Breast epithelium (tissue), 3 donors: ENCODE measurements around the gene AP3S2.

Experiments
- POLR2A ChIP-seq: fragments of 450-650 bp; IDR thresholded peaks from one replicate; pipeline ENCODE4 v1.6.1; 2016; ENCODE audit warnings: antibody characterized with exemption, mild to moderate bottlenecking, moderate library complexity
- POLR2AphosphoS5 ChIP-seq, 3 donors: sonication (generic); formaldehyde crosslinking; IDR thresholded peaks; one replicate each; pipeline ENCODE4 v1.6.1; 2017; ENCODE audit warnings: antibody characterized with exemption in 3 of 3
- TF ChIP-seq, protein P1 (sequence below), 3 donors: fragments of 450-650 bp; IDR thresholded peaks; one replicate each; pipeline ENCODE4 v1.5.1; 2016 to 2017; ENCODE audit warnings: antibody characterized with exemption in 3 of 3, mild to moderate bottlenecking in 3 of 3, moderate library complexity in 3 of 3

DNA sequence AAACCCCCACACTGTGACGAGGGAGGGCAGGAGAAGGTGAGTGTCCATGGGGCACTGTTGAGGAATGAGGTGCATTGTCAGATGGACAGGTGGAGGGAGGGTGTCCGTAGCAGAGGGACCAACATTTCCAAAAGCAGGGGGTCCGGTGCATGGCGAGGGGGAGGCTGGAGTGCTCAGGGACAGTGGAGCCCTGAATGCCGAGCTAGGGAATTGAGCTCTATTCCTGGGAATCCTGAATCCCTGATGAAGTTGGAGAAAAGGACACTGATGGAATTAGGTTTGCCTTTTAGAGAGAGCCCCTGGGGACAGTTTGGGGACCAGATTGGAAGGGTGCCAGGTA is 71.2 kb downstream of the AP3S2 start:
- TF ChIP-seq POLR2AphosphoS5 (IDR thresholded peaks at IDR 0.05) (no peak), POLR2A (no peak)
- TF ChIP-seq, protein P1, sequence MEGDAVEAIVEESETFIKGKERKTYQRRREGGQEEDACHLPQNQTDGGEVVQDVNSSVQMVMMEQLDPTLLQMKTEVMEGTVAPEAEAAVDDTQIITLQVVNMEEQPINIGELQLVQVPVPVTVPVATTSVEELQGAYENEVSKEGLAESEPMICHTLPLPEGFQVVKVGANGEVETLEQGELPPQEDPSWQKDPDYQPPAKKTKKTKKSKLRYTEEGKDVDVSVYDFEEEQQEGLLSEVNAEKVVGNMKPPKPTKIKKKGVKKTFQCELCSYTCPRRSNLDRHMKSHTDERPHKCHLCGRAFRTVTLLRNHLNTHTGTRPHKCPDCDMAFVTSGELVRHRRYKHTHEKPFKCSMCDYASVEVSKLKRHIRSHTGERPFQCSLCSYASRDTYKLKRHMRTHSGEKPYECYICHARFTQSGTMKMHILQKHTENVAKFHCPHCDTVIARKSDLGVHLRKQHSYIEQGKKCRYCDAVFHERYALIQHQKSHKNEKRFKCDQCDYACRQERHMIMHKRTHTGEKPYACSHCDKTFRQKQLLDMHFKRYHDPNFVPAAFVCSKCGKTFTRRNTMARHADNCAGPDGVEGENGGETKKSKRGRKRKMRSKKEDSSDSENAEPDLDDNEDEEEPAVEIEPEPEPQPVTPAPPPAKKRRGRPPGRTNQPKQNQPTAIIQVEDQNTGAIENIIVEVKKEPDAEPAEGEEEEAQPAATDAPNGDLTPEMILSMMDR (IDR thresholded peaks at IDR 0.05) = no peak
